Lower lobe of right lung (tissue), 2 donors: ENCODE measurements around the gene DAZAP1. TPM values are rescaled to one million over a fixed set of nuclear protein-coding genes. Genes with fewer than 3 reads are reported as not detected.

Source experiments
- ATAC-seq, 2 donors: fragments of 200-7000 bp; cut with Tn5 transposase; one replicate each; pipeline ENCODE4 v1.9.1; 2020 to 2022; ENCODE audit warnings: mild to moderate bottlenecking in 2 of 2, moderate library complexity in 2 of 2
- DNase-seq: peaks from one replicate; pipeline ENCODE4 v3.0.0-alpha.2; 2020
- H3K27ac ChIP-seq: fragments of 200-600 bp; one replicate; pipeline ENCODE4 v1.8.0; 2022
- H3K27me3 ChIP-seq: fragments of 200-600 bp; one replicate; pipeline ENCODE4 v1.8.0; 2022; ENCODE audit warnings: low read depth
- H3K36me3 ChIP-seq: fragments of 200-600 bp; one replicate; pipeline ENCODE4 v1.8.0; 2022; ENCODE audit warnings: mild to moderate bottlenecking
- H3K4me1 ChIP-seq: fragments of 200-600 bp; one replicate; pipeline ENCODE4 v1.8.0; 2022
- H3K4me3 ChIP-seq: fragments of 200-600 bp; one replicate; pipeline ENCODE4 v1.8.0; 2022; ENCODE audit warnings: mild to moderate bottlenecking
- H3K9me3 ChIP-seq: fragments of 200-600 bp; one replicate; pipeline ENCODE4 v1.8.0; 2022
- CTCF ChIP-seq: fragments of 200-600 bp; IDR thresholded peaks from one replicate; pipeline ENCODE4 v1.8.0; 2022; ENCODE audit warnings: antibody characterized with exemption, mild to moderate bottlenecking
- intact Hi-C: fragments of 100-400 bp; cut with DNase I; formaldehyde crosslinking; loops from one replicate; pipeline ENCODE4 v1.11.0; 2022
- total RNA-seq: library from RNA; stranded (reverse); fragmentation: NEBNext Ultra II Directional; extraction: Animal tissue kit (Norgen Biotek cat#: 25700); gene quantifications from one replicate; pipeline ENCODE4 v1.2.1, GENCODE V29; 2021
- donor health status: DM: no; HTN: yes; CAD: no; lungs with severe emphysema.

Gene DAZAP1
- total RNA-seq, 1 donor from 2014 or later = 89.4 TPM

GRCh38 chr19:1472231-1473084, 65.1 kb downstream of the DAZAP1 start:
- no peak for ATAC-seq
- Histone ChIP-seq H3K9me3 (no peaks in the 10 kb centered on the region), H3K4me3 (no peak overlapping the region), H3K36me3 (peaks cover 22% of the 10 kb centered on the region), H3K27ac (no peak overlapping the region), H3K4me1 (peaks cover 48% of the 10 kb centered on the region), H3K27me3 (peaks cover 55% of the 10 kb centered on the region)
- no peak for TF ChIP-seq CTCF
- intact Hi-C loops = no loop called here
- peak; percentile 46 for DNase-seq

GRCh38 chr19:1473085-1473851, 65.9 kb downstream of the DAZAP1 start:
- TF ChIP-seq CTCF = no peak
- Histone ChIP-seq H3K4me3 (no peak overlapping the region), H3K36me3 (peaks cover 22% of the 10 kb centered on the region), H3K4me1 (peaks cover 48% of the 10 kb centered on the region), H3K9me3 (no peaks in the 10 kb centered on the region), H3K27ac (no peak overlapping the region), H3K27me3 (peaks cover 47% of the 10 kb centered on the region)
- intact Hi-C loops = no loop called here
- no peak for ATAC-seq
- no peak for DNase-seq

GRCh38 chr19:1474011-1474764, 66.8 kb downstream of the DAZAP1 start:
- ATAC-seq (no peak), DNase-seq (no peak)
- no peaks in the 10 kb centered on the region for H3K9me3 ChIP-seq
- H3K4me3 ChIP-seq = no peak overlapping the region
- peaks cover 22% of the 10 kb centered on the region for H3K36me3 ChIP-seq
- peaks cover 44% of the 10 kb centered on the region for H3K4me1 ChIP-seq
- TF ChIP-seq CTCF = no peak
- intact Hi-C loops = no loop called here
- no peak overlapping the region for H3K27ac ChIP-seq
- peaks cover 41% of the 10 kb centered on the region for H3K27me3 ChIP-seq

GRCh38 chr19:1474765-1475351, 67.5 kb downstream of the DAZAP1 start:
- peaks cover 45% of the 10 kb centered on the region for H3K4me1 ChIP-seq

More at GRCh38 chr19:1474765-1475351, 67.5 kb downstream of the DAZAP1 start:
- DNase-seq (no peak), ATAC-seq (no peak)
- Histone ChIP-seq H3K36me3 (peaks cover 22% of the 10 kb centered on the region), H3K27ac (no peak overlapping the region), H3K4me3 (no peak overlapping the region), H3K27me3 (peaks cover 37% of the 10 kb centered on the region), H3K9me3 (no peaks in the 10 kb centered on the region)
- intact Hi-C loops = no loop called here
- no peak for TF ChIP-seq CTCF
